HEK293T (cell line): ENCODE results near the gene NUCB1.
"Not testable (repeated sequence)": the region's sequence is repeated elsewhere in the genome, so short reads cannot be mapped to it uniquely, and the experiment has no call there.

Experiments used
- CTCF ChIA-PET: fragments of 350-600 bp; formaldehyde crosslinking; extraction: SDS; loops from one replicate; lab custom pipeline; 2021; ENCODE audit warnings: antibody characterized with exemption, inconsistent platforms; lab: Yijun Ruan, JAX
- POLR2A ChIA-PET: fragments of 350-600 bp; formaldehyde crosslinking; extraction: SDS; loops from one replicate; lab custom pipeline; 2020; ENCODE audit warnings: antibody characterized with exemption, inconsistent platforms; lab: Yijun Ruan, JAX
- DNase-seq: peaks from one replicate; pipeline ENCODE4 v3.0.0; 2012; ENCODE audit warnings: mixed read lengths; ENCODE audit errors: extremely low spot score
- ARNT ChIP-seq: fragments of 450-650 bp; IDR thresholded peaks from 2 replicates; pipeline ENCODE4 v1.6.1; 2017; ENCODE audit warnings: mild to moderate bottlenecking
- BHLHE40 ChIP-seq: fragments of 450-650 bp; IDR thresholded peaks from 2 replicates; pipeline ENCODE4 v1.6.1; 2016; ENCODE audit warnings: mild to moderate bottlenecking, moderate library complexity, borderline replicate concordance
- CTBP1 ChIP-seq: fragments of 450-650 bp; IDR thresholded peaks from 2 replicates; pipeline ENCODE4 v1.6.1; 2016; ENCODE audit warnings: borderline replicate concordance
- ELF4 ChIP-seq: fragments of 450-650 bp; IDR thresholded peaks from 2 replicates; pipeline ENCODE4 v1.6.1; 2017; ENCODE audit warnings: antibody characterized with exemption
- FOXA1 ChIP-seq: fragments of 450-650 bp; IDR thresholded peaks from 2 replicates; pipeline ENCODE4 v1.6.1; 2016; ENCODE audit warnings: mild to moderate bottlenecking
- FOXK2 ChIP-seq: fragments of 450-650 bp; IDR thresholded peaks from 2 replicates; pipeline ENCODE4 v1.6.1; 2016; ENCODE audit warnings: mild to moderate bottlenecking
- FOXM1 ChIP-seq: fragments of 450-650 bp; IDR thresholded peaks from 2 replicates; pipeline ENCODE4 v1.6.1; 2017; ENCODE audit warnings: mild to moderate bottlenecking, borderline replicate concordance
- HDGF ChIP-seq: fragments of 450-650 bp; IDR thresholded peaks from 2 replicates; pipeline ENCODE4 v1.6.1; 2017; ENCODE audit warnings: antibody characterized with exemption, borderline replicate concordance
- L3MBTL2 ChIP-seq: fragments of 450-650 bp; conservative IDR thresholded peaks from 2 replicates; pipeline ENCODE4 v1.6.1; 2016; ENCODE audit warnings: mild to moderate bottlenecking
- LEF1 ChIP-seq: fragments of 450-650 bp; IDR thresholded peaks from 2 replicates; pipeline ENCODE4 v1.6.1; 2017; ENCODE audit warnings: mild to moderate bottlenecking, borderline replicate concordance
- NFRKB ChIP-seq: fragments of 450-650 bp; IDR thresholded peaks from 2 replicates; pipeline ENCODE4 v1.6.1; 2016; ENCODE audit warnings: mild to moderate bottlenecking, moderate library complexity
- PKNOX1 ChIP-seq: fragments of 450-650 bp; IDR thresholded peaks from 2 replicates; pipeline ENCODE4 v1.6.1; 2016
- SP1 ChIP-seq: fragments of 450-650 bp; IDR thresholded peaks from 2 replicates; pipeline ENCODE4 v1.6.1; 2017
- SUZ12 ChIP-seq: fragments of 450-650 bp; IDR thresholded peaks from 2 replicates; pipeline ENCODE4 v1.6.1; 2016; ENCODE audit warnings: mild to moderate bottlenecking
- TARDBP ChIP-seq: fragments of 450-650 bp; IDR thresholded peaks from 2 replicates; pipeline ENCODE4 v1.6.1; 2016
- ZNF384 ChIP-seq: fragments of 450-650 bp; IDR thresholded peaks from 2 replicates; pipeline ENCODE4 v1.6.1; 2016

NUCB1 gene

GRCh38 chr19:48905664-48906063, 5.6 kb downstream of the NUCB1 start:
- TF ChIP-seq ARNT: no peak
- TF ChIP-seq TARDBP: no peak
- TF ChIP-seq ELF4: no peak
- ChIA-PET POLR2A (no interaction called here), CTCF (no interaction called here)
- DNase-seq: no peak

- ChIA-PET POLR2A (no interaction called here), CTCF (interaction anchor here (0.6 kb wide), 1 partner anchor 26 kb away, joined by 5 read pairs; no protein-coding TSS in a partner anchor)
- no peak for TF ChIP-seq NFRKB
- no peak for TF ChIP-seq BHLHE40
- no peak for TF ChIP-seq SUZ12
- no peak for TF ChIP-seq ELF4
- TF ChIP-seq FOXM1: no peak
- TF ChIP-seq TARDBP: no peak
- TF ChIP-seq CTBP1: no peak
- no peak for TF ChIP-seq LEF1
- no peak for TF ChIP-seq ZNF384
- no peak for TF ChIP-seq L3MBTL2
- no peak for TF ChIP-seq HDGF
- TF ChIP-seq PKNOX1: no peak
- TF ChIP-seq FOXK2: no peak
- no peak for TF ChIP-seq SP1
- TF ChIP-seq FOXA1: no peak
- TF ChIP-seq ARNT: no peak
- DNase-seq: no peak
These were observed 6.2 kb downstream of the NUCB1 start for GRCh38 chr19:48906324-48906723.

GRCh38 chr19:48907671-48908070, 7.6 kb downstream of the NUCB1 start:
- no peak for DNase-seq
- ChIA-PET CTCF (no interaction called here), POLR2A (no interaction called here)
- TF ChIP-seq PKNOX1: no peak
- no peak for TF ChIP-seq L3MBTL2
- no peak for TF ChIP-seq FOXA1
- no peak for TF ChIP-seq ARNT
- TF ChIP-seq LEF1: no peak
- no peak for TF ChIP-seq SUZ12
- TF ChIP-seq FOXK2: no peak
- no peak for TF ChIP-seq CTBP1
- no peak for TF ChIP-seq HDGF

- DNase-seq, CTCF ChIA-PET: not testable (repeated sequence)
- POLR2A ChIA-PET: interaction anchor here (1.0 kb wide), 1 partner anchor 9 kb away, joined by 3 read pairs; the partner anchor contains the start of gene NUCB1
These were observed 9.4 kb downstream of the NUCB1 start for GRCh38 chr19:48909424-48910077.

GRCh38 chr19:48910803-48911202, 10.7 kb downstream of the NUCB1 start:
- CTCF ChIA-PET: interaction anchor here (0.6 kb wide), 1 partner anchor 15 kb away, joined by 6 read pairs; no protein-coding TSS in a partner anchor
- TF ChIP-seq TARDBP (no peak), SUZ12 (no peak), BHLHE40 (no peak), FOXK2 (no peak), ELF4 (no peak), LEF1 (no peak), FOXM1 (no peak), ZNF384 (no peak), ARNT (no peak), HDGF (no peak), SP1 (no peak), PKNOX1 (no peak), FOXA1 (no peak), L3MBTL2 (no peak), NFRKB (no peak), CTBP1 (no peak)
- DNase-seq: no peak
- POLR2A ChIA-PET: no interaction called here

- POLR2A ChIA-PET: no interaction called here
- DNase-seq: no peak
- CTCF ChIA-PET: no interaction called here
- TF ChIP-seq FOXA1 (no peak), LEF1 (no peak), TARDBP (no peak), SUZ12 (peak; percentile 93), FOXK2 (no peak), HDGF (no peak), ARNT (no peak), FOXM1 (no peak), ELF4 (no peak), BHLHE40 (no peak), PKNOX1 (no peak), L3MBTL2 (peak; percentile 68)
These were observed 13.2 kb downstream of the NUCB1 start for GRCh38 chr19:48913114-48913889.
